Right cardiac atrium (tissue), 5 donors: ENCODE measurements around the gene PRAMEF1. TPM values are rescaled to one million over a fixed set of nuclear protein-coding genes. Genes with fewer than 3 reads are reported as not detected.

Source experiments
- ATAC-seq, 2 donors: fragments of 200-7000 bp; cut with Tn5 transposase; one replicate each; pipeline versions ENCODE4 v1.8.0 to v1.9.1; 2020; ENCODE audit warnings: moderate library complexity in 2 of 2, mild to moderate bottlenecking in 1 of 2
- DNase-seq, 3 donors: peaks; one replicate each; pipeline ENCODE4 v3.0.0-alpha.2; 2020
- H3K27ac ChIP-seq: one replicate; pipeline ENCODE4 v1.5.1; 2013; ENCODE audit warnings: mild to moderate bottlenecking, low read length, control low read depth, moderate library complexity
- H3K27me3 ChIP-seq: one replicate; pipeline ENCODE4 v1.6.1; 2013; ENCODE audit not compliant: control insufficient read depth, insufficient read depth
- H3K4me1 ChIP-seq: one replicate; pipeline ENCODE4 v1.6.1; 2013; ENCODE audit warnings: low read length; ENCODE audit not compliant: control insufficient read depth, insufficient read depth
- H3K4me3 ChIP-seq: one replicate; pipeline ENCODE4 v1.5.1; 2013; ENCODE audit warnings: low read length, control low read depth
- H3K9me3 ChIP-seq: one replicate; pipeline ENCODE4 v1.6.1; 2013; ENCODE audit warnings: low read length; ENCODE audit not compliant: control insufficient read depth
- WGBS: extraction: QIAGEN DNeasy Blood & Tissue Kit; methylation state at CpG from one replicate; pipeline ENCODE4 v1.1.7; 2013; 5-methylcytosine and 5-hydroxymethylcytosine counted together
- intact Hi-C, 4 donors: fragments of 100-400 bp; cut with DNase I; formaldehyde crosslinking; loops; one replicate each; pipeline versions ENCODE4 v1.11.0 to v1.14.0; 2022 to 2023
- polyA plus RNA-seq: library from polyadenylated mRNA; stranded (reverse); fragments of 200-250 nt; gene quantifications from one replicate; pipeline ENCODE4 v1.2.3, GENCODE V29; 2013
- total RNA-seq, 4 donors: library from RNA; stranded (reverse); fragmentation: NEBNext Ultra II Directional; extraction: Animal tissue kit (Norgen Biotek cat#: 25700); gene quantifications; one replicate each; pipeline ENCODE4 v1.2.1, GENCODE V29; 2021
- donor health status: healthy with polysubstance abuse.
- donor health status: DM: no; HTN: yes; CAD: no.
- donor health status: DM: no; HTN: no; CAD: no.
- donor health status: DM: no; HTN: yes; CAD: no; lungs with severe emphysema.
- donor health status: DM: yes; HTN: yes; CAD: no.

PRAMEF1 gene
- total and polyA plus RNA-seq, 5 donors, result not detected

- ATAC-seq, result no peak
- H3K9me3 ChIP-seq, result no peaks in the 10 kb centered on the region
- H3K4me1 ChIP-seq, result no peaks in the 10 kb centered on the region
- no peaks in the 10 kb centered on the region for H3K27me3 ChIP-seq
- intact Hi-C loops, result no loop called here
- no peak overlapping the region for H3K4me3 ChIP-seq
- no peak for DNase-seq
- H3K27ac ChIP-seq, result no peak overlapping the region
- WGBS, result 79% methylated on average over 5 of the region's 5 CpGs
Measured at GRCh38 chr1:12761781-12762180, 29.4 kb upstream of the PRAMEF1 start.

GRCh38 chr1:12762766-12763165, 28.4 kb upstream of the PRAMEF1 start:
- intact Hi-C loops, result no loop called here
- no peak for DNase-seq
- 77% methylated on average over 7 of the region's 7 CpGs for WGBS
- no peaks in the 10 kb centered on the region for H3K27me3 ChIP-seq
- H3K27ac ChIP-seq, result no peak overlapping the region
- no peak for ATAC-seq
- no peaks in the 10 kb centered on the region for H3K9me3 ChIP-seq
- H3K4me1 ChIP-seq, result no peaks in the 10 kb centered on the region
- no peak overlapping the region for H3K4me3 ChIP-seq

GRCh38 chr1:12763479-12763878, 27.7 kb upstream of the PRAMEF1 start:
- H3K27ac ChIP-seq, result no peak overlapping the region

GRCh38 chr1:12764016-12764415, 27.2 kb upstream of the PRAMEF1 start:
- 62% methylated on average over 5 of the region's 5 CpGs for WGBS
- no peak for DNase-seq
- intact Hi-C loops, result no loop called here
- no peaks in the 10 kb centered on the region for H3K4me1 ChIP-seq
- ATAC-seq, result no peak
- H3K27me3 ChIP-seq, result peaks cover 2% of the 10 kb centered on the region
- no peaks in the 10 kb centered on the region for H3K9me3 ChIP-seq
- H3K27ac ChIP-seq, result no peak overlapping the region
- H3K4me3 ChIP-seq, result no peak overlapping the region

More at GRCh38 chr1:12763479-12763878, 27.7 kb upstream of the PRAMEF1 start:
- DNase-seq (no peak), ATAC-seq (no peak)
- intact Hi-C loops, result no loop called here
- WGBS, result 73% methylated on average over 4 of the region's 4 CpGs
- Histone ChIP-seq H3K9me3 (no peaks in the 10 kb centered on the region), H3K4me3 (no peak overlapping the region), H3K27me3 (no peaks in the 10 kb centered on the region), H3K4me1 (no peaks in the 10 kb centered on the region)

- Histone ChIP-seq H3K4me3 (no peak overlapping the region), H3K27me3 (peaks cover 3% of the 10 kb centered on the region), H3K4me1 (no peaks in the 10 kb centered on the region), H3K27ac (no peak overlapping the region), H3K9me3 (no peaks in the 10 kb centered on the region)
- WGBS, result 52% methylated on average over 2 of the region's 2 CpGs
- DNase-seq (no peak), ATAC-seq (no peak)
- intact Hi-C loops, result no loop called here
Measured at GRCh38 chr1:12769031-12769430, 22.2 kb upstream of the PRAMEF1 start.

- H3K27ac ChIP-seq, result no peak overlapping the region
- WGBS, result 49% methylated on average over 7 of the region's 7 CpGs
- DNase-seq (peak in 1 of 3 donors; percentile 51), ATAC-seq (no peak)
- H3K4me3 ChIP-seq, result no peak overlapping the region
- H3K9me3 ChIP-seq, result no peaks in the 10 kb centered on the region
- intact Hi-C loops, result no loop called here
- peaks cover 3% of the 10 kb centered on the region for H3K27me3 ChIP-seq
- no peaks in the 10 kb centered on the region for H3K4me1 ChIP-seq
Measured at GRCh38 chr1:12769976-12770505, 21.2 kb upstream of the PRAMEF1 start.

GRCh38 chr1:12770620-12771019, 20.6 kb upstream of the PRAMEF1 start:
- Histone ChIP-seq H3K27ac (no peak overlapping the region), H3K27me3 (peaks cover 3% of the 10 kb centered on the region), H3K4me3 (no peak overlapping the region), H3K4me1 (no peaks in the 10 kb centered on the region), H3K9me3 (no peaks in the 10 kb centered on the region)
- no peak for DNase-seq
- intact Hi-C loops, result no loop called here
- WGBS, result 66% methylated on average over 2 of the region's 2 CpGs
- ATAC-seq, result no peak

- no peak overlapping the region for H3K4me3 ChIP-seq
- H3K9me3 ChIP-seq, result no peaks in the 10 kb centered on the region
- no peaks in the 10 kb centered on the region for H3K4me1 ChIP-seq
- 65% methylated on average over 5 of the region's 5 CpGs for WGBS
- H3K27me3 ChIP-seq, result peaks cover 4% of the 10 kb centered on the region
- no peak overlapping the region for H3K27ac ChIP-seq
- no peak for ATAC-seq
- DNase-seq, result no peak
- intact Hi-C loops, result no loop called here
Measured at GRCh38 chr1:12771186-12771585, 20.0 kb upstream of the PRAMEF1 start.

GRCh38 chr1:12772520-12772919, 18.7 kb upstream of the PRAMEF1 start:
- Histone ChIP-seq H3K4me1 (no peaks in the 10 kb centered on the region), H3K9me3 (no peaks in the 10 kb centered on the region), H3K4me3 (no peak overlapping the region), H3K27ac (no peak overlapping the region), H3K27me3 (peaks cover 5% of the 10 kb centered on the region)
- ATAC-seq (no peak), DNase-seq (no peak)
- WGBS, result 86% methylated on average over 5 of the region's 5 CpGs
- intact Hi-C loops, result no loop called here

- DNase-seq (no peak), ATAC-seq (no peak)
- H3K27me3 ChIP-seq, result peaks cover 5% of the 10 kb centered on the region
- no peak within 1 kb of the TSS for H3K4me3 ChIP-seq
- H3K9me3 ChIP-seq, result no peaks in the 10 kb centered on the region
- intact Hi-C loops, result no loop called here
- no peak within 1 kb of the TSS for H3K27ac ChIP-seq
- H3K4me1 ChIP-seq, result no peaks in the 10 kb centered on the region
- WGBS, result 85% methylated on average over 5 of the region's 5 CpGs
Measured at GRCh38 chr1:12773438-12773837, 17.8 kb upstream of the PRAMEF1 start, which contains the start of gene PRAMEF12. Gene PRAMEF12 (plus strand): TSS chr1:12773738. CDS start chr1:12774868, 1,130 bp downstream.

GRCh38 chr1:12774801-12775345, 16.3 kb upstream of the PRAMEF1 start:
- no peaks in the 10 kb centered on the region for H3K9me3 ChIP-seq
- H3K4me3 ChIP-seq, result no peak overlapping the region
- H3K27ac ChIP-seq, result no peak overlapping the region
- peaks cover 2% of the 10 kb centered on the region for H3K27me3 ChIP-seq
- no peak for DNase-seq
- no peak for ATAC-seq
- intact Hi-C loops, result no loop called here
- WGBS, result 81% methylated on average over 5 of the region's 5 CpGs
- H3K4me1 ChIP-seq, result no peaks in the 10 kb centered on the region

GRCh38 chr1:12775443-12775842, 15.8 kb upstream of the PRAMEF1 start:
- WGBS, result 76% methylated on average over 8 of the region's 8 CpGs
- ATAC-seq, result no peak
- Histone ChIP-seq H3K4me1 (no peaks in the 10 kb centered on the region), H3K27me3 (peaks cover 2% of the 10 kb centered on the region), H3K27ac (no peak overlapping the region), H3K4me3 (no peak overlapping the region), H3K9me3 (no peaks in the 10 kb centered on the region)
- intact Hi-C loops, result no loop called here
- no peak for DNase-seq
